ENCODE results near the gene COL7A1. TPM values are rescaled to one million over a fixed set of nuclear protein-coding genes. Genes with fewer than 3 reads are reported as not detected.

COL7A1 gene
- total and polyA plus RNA-seq, 2 of the 8 experiments (the other 6 are each of a cell fraction or from before 2014, with no cell fraction given), result 10.7 to 13.9 TPM

DNA sequence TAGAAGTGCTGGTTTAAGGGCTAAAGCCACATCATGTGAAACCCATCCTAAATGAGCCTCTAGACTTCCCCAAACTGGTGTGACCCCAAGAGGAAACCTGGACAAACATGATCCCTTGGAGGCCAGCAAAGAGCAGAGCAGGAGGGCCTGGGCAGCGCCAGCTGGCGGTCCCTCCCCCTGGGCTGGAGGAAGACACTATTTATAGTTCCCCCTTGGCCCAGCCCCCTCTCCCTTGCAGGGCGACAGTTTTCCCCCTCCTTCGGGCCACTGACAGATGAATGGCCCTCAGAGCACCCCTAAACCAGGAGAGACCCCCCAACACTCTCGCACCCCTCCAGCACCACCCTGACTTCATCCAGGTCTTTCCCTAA is 34.5 kb downstream of the COL7A1 start (continued):
- TF ChIP-seq CHD2 (IDR thresholded peaks at IDR 0.05; ENCODE audit: low read length), result no peak

Data from H1 (cell line).